Osteoblast (primary cell): Measurements from ENCODE around the gene SEMA3A. TPM values are rescaled to one million over a fixed set of nuclear protein-coding genes. Genes with fewer than 3 reads are reported as not detected.

Experiments
- DNase-seq: peaks from one replicate; pipeline ENCODE4 v3.0.0; 2011; ENCODE audit warnings: low spot score, mixed read lengths; ENCODE audit not compliant: insufficient read length; ENCODE audit errors: missing footprints
- H2AFZ ChIP-seq: 2 replicates; pipeline ENCODE4 v1.6.0; 2011; ENCODE audit warnings: mild to moderate bottlenecking, low read length
- H3K27ac ChIP-seq: 2 replicates; pipeline ENCODE4 v1.5.1; 2011; ENCODE audit warnings: mild to moderate bottlenecking, low read depth, low read length, moderate library complexity
- H3K27me3 ChIP-seq: 2 replicates; pipeline ENCODE4 v1.6.0; 2012; ENCODE audit warnings: mild to moderate bottlenecking, control low read depth, inconsistent platforms, low read length, moderate library complexity; ENCODE audit not compliant: insufficient read depth
- H3K36me3 ChIP-seq: 2 replicates; pipeline ENCODE4 v1.5.1; 2011; ENCODE audit warnings: mild to moderate bottlenecking, low read length, control low read depth, moderate library complexity; ENCODE audit not compliant: insufficient read depth
- H3K4me1 ChIP-seq: 2 replicates; pipeline ENCODE4 v1.5.1; 2011; ENCODE audit warnings: mild to moderate bottlenecking, low read length, control low read depth, moderate library complexity; ENCODE audit not compliant: insufficient read depth
- H3K4me2 ChIP-seq: 2 replicates; pipeline ENCODE4 v1.6.0; 2011; ENCODE audit warnings: mild to moderate bottlenecking, low read length; ENCODE audit not compliant: insufficient read depth
- H3K4me3 ChIP-seq: fragments of 200-600 bp; sonication (generic); 3 replicates; pipeline ENCODE4 v1.5.1; 2012; ENCODE audit warnings: mild to moderate bottlenecking, low read length, inconsistent platforms; ENCODE audit not compliant: insufficient read depth
- H3K79me2 ChIP-seq: 2 replicates; pipeline ENCODE4 v1.6.0; 2012; ENCODE audit warnings: mild to moderate bottlenecking, low read length, control low read depth, inconsistent platforms; ENCODE audit not compliant: insufficient read depth
- H3K9me3 ChIP-seq: 2 replicates; pipeline ENCODE4 v1.5.1; 2011; ENCODE audit warnings: low read depth, low read length, control low read depth
- H4K20me1 ChIP-seq: 2 replicates; pipeline ENCODE4 v1.6.0; 2012; ENCODE audit warnings: mild to moderate bottlenecking, low read length, control low read depth; ENCODE audit not compliant: insufficient read depth
- total RNA-seq: library from RNA; depleted of rRNA; stranded (reverse); fragments of >200 nt; gene quantifications from 2 replicates; pipeline ENCODE4 v1.2.3, GENCODE V29; 2012
- TF ChIP-seq, protein P1 (sequence below): IDR thresholded peaks from 2 replicates; pipeline ENCODE4 v1.5.1; 2011; ENCODE audit warnings: mild to moderate bottlenecking, low read depth, low read length, moderate library complexity; ENCODE audit errors: extremely low read depth

The SEMA3A gene
- total RNA-seq, 1 donor, result 2.5 TPM

DNA sequence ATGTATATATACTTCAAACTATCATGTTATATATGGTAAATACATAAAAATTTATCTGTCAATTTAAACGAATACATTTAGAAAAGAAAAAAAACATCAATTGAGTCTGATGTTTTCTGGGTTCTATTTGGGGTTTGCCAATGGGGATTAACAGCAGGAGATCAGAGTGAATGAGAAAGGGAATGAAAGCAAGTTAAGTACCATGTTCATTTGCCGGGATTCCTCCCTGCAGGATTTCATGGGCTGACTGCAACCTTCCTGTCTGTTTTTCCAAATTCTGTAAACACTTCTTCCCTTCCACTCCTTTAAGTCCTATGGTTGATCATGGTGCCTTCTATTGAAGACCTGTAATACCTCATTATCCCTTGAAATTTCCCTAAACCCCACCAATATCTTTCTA, 33.9 kb upstream of the SEMA3A start:
- TF ChIP-seq, protein P1, sequence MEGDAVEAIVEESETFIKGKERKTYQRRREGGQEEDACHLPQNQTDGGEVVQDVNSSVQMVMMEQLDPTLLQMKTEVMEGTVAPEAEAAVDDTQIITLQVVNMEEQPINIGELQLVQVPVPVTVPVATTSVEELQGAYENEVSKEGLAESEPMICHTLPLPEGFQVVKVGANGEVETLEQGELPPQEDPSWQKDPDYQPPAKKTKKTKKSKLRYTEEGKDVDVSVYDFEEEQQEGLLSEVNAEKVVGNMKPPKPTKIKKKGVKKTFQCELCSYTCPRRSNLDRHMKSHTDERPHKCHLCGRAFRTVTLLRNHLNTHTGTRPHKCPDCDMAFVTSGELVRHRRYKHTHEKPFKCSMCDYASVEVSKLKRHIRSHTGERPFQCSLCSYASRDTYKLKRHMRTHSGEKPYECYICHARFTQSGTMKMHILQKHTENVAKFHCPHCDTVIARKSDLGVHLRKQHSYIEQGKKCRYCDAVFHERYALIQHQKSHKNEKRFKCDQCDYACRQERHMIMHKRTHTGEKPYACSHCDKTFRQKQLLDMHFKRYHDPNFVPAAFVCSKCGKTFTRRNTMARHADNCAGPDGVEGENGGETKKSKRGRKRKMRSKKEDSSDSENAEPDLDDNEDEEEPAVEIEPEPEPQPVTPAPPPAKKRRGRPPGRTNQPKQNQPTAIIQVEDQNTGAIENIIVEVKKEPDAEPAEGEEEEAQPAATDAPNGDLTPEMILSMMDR, result no peak
- H3K4me1 ChIP-seq, result peaks cover 9% of the 10 kb centered on the region
- no peak overlapping the region for H3K4me3 ChIP-seq
- DNase-seq, result no peak
- H3K27me3 ChIP-seq, result no peaks in the 10 kb centered on the region
- no peak overlapping the region for H3K27ac ChIP-seq
- H3K36me3 ChIP-seq, result no peaks in the 10 kb centered on the region
- no peaks in the 10 kb centered on the region for H3K79me2 ChIP-seq
- no peak overlapping the region for H3K4me2 ChIP-seq
- no peak overlapping the region for H2AFZ ChIP-seq
- H3K9me3 ChIP-seq, result no peaks in the 10 kb centered on the region
- H4K20me1 ChIP-seq, result no peaks in the 10 kb centered on the region

DNA sequence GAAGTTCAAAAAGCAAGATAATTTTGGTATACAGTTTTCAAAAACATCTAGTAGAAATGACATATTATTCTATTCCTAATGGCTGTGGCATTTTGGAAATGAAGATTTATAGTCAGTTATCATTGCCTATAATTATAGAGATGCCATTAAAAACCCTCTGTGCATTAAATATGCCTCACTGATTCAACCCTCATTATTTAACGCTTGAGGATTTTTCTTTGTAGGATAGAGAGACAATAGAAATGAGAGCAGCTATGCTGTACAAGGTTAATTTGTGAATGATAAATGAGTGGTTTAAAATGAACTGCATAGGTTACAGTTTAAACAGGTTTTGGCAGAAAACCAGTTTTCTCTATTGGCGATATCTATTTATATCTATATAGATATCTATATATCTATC, 32.2 kb upstream of the SEMA3A start:
- no peaks in the 10 kb centered on the region for H4K20me1 ChIP-seq
- H3K4me1 ChIP-seq, result peaks cover 9% of the 10 kb centered on the region
- DNase-seq, result no peak
- H2AFZ ChIP-seq, result no peak overlapping the region
- H3K4me2 ChIP-seq, result no peak overlapping the region
- H3K27ac ChIP-seq, result no peak overlapping the region
- H3K36me3 ChIP-seq, result no peaks in the 10 kb centered on the region
- H3K4me3 ChIP-seq, result no peak overlapping the region
- no peaks in the 10 kb centered on the region for H3K27me3 ChIP-seq
- no peaks in the 10 kb centered on the region for H3K79me2 ChIP-seq
- TF ChIP-seq, protein P1, result no peak
- H3K9me3 ChIP-seq, result no peaks in the 10 kb centered on the region

DNA sequence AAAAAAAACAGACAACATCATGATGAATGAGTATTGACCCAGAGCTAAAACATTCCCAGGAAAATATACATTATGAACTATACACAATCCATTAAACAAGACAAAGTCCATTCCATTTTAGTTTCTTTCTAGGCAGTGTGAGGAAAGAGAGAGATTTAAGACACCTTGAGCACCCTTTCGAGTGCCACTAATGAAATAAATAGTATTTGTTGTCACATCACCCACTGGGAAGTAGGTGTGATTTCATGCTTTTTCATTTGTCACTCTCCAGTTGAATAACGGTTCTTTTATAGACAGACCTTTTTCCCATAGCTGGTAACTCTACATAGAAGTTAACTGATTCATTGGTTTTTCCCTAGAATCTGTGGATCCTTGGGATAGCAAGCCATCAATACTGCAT, 29.9 kb upstream of the SEMA3A start:
- H3K79me2 ChIP-seq, result no peaks in the 10 kb centered on the region
- H3K4me2 ChIP-seq, result no peak overlapping the region
- H3K9me3 ChIP-seq, result no peaks in the 10 kb centered on the region
- H3K36me3 ChIP-seq, result no peaks in the 10 kb centered on the region
- no peak overlapping the region for H2AFZ ChIP-seq
- no peak overlapping the region for H3K4me3 ChIP-seq
- no peaks in the 10 kb centered on the region for H4K20me1 ChIP-seq
- TF ChIP-seq, protein P1, result no peak
- no peaks in the 10 kb centered on the region for H3K27me3 ChIP-seq
- no peak overlapping the region for H3K27ac ChIP-seq
- no peaks in the 10 kb centered on the region for H3K4me1 ChIP-seq
- no peak for DNase-seq

DNA sequence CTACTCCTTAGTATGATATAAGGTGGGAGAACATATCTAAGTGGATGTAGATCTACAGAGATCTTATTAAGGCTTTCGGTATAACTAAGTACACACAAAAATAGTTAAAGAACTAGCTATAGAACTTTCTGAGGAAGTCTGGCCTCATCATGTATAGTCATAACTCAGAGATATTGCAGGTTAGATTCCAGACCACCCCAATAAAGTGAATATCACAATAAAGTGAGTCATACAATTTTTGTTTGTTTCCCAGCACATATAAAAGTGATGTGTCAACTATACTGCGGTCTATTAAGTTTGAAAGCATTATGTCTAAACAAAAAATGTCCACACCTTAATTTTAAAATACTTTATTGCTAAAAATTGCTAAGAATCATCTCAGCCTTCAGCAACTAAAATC, 24.7 kb upstream of the SEMA3A start:
- Histone ChIP-seq H3K9me3 (no peaks in the 10 kb centered on the region), H3K4me2 (no peak overlapping the region), H4K20me1 (no peaks in the 10 kb centered on the region), H3K27ac (no peak overlapping the region), H3K4me1 (no peaks in the 10 kb centered on the region), H2AFZ (no peak overlapping the region), H3K4me3 (no peak overlapping the region), H3K36me3 (no peaks in the 10 kb centered on the region), H3K27me3 (no peaks in the 10 kb centered on the region), H3K79me2 (no peaks in the 10 kb centered on the region)
- TF ChIP-seq, protein P1, result no peak
- DNase-seq, result no peak
